K562 (cell line): Measurements from ENCODE around the gene CPSF4L. TPM values are rescaled to one million over a fixed set of nuclear protein-coding genes. Genes with fewer than 3 reads are reported as not detected.

ENCODE experiments used
- ATAC-seq: fragments of 200-7000 bp; cut with Tn5 transposase; 3 replicates; pipeline ENCODE4 v1.9.1; 2020; ENCODE audit warnings: moderate library complexity
- BruUV-seq: library from RNA; stranded (reverse); fragments of 400-500 nt; replicated peaks from 2 replicates; lab custom pipeline; 2021; lab: Mats Ljungman, UMichigan
- CTCF ChIA-PET: fragments of 300-600 bp; formaldehyde crosslinking; extraction: SDS; loops from one replicate; lab custom pipeline; 2021; ENCODE audit warnings: low intra/inter-chr PET ratio; lab: Yijun Ruan, JAX
- POLR2A ChIA-PET: fragments of 300-600, 350-650 bp; sonication (Branson Sonifier 250); formaldehyde crosslinking; extraction: SDS; loops from one replicate; lab custom pipeline; 2021; ENCODE audit warnings: antibody characterized with exemption, inconsistent platforms; lab: Yijun Ruan, JAX
- DNase-seq, 4 experiments: peaks; one replicate each; pipeline versions ENCODE4 v3.0.0 to v3.0.0-alpha.2; 2011 to 2018; ENCODE audit warnings: low spot score in 3 of 4, mixed read lengths in 3 of 4; ENCODE audit errors: extremely low read depth in 1 of 4
- FAIRE-seq: peaks from 2 replicates; lab custom pipeline; 2011; peaks lifted over from hg19 to GRCh38; lab: Jason Lieb, UNC
- H2AFZ ChIP-seq: 2 replicates; pipeline ENCODE4 v1.6.0; 2011; ENCODE audit warnings: low read depth, low read length, control low read depth, inconsistent platforms
- H3K27ac ChIP-seq: fragments of 200-600 bp; 3 replicates; pipeline ENCODE4 v1.8.0; 2011; ENCODE audit warnings: low read depth, mild to moderate bottlenecking, control low read depth, inconsistent platforms, low read length, moderate library complexity, mixed read lengths; ENCODE audit errors: extremely low read depth
- H3K27me3 ChIP-seq, 2 experiments: fragments of 300-600 bp in 1 of 2; 2 replicates in 1 of 2; 3 replicates in 1 of 2; pipeline versions ENCODE4 v1.6.0 to v1.8.0; 2011; ENCODE audit warnings: inconsistent platforms in 2 of 2, low read length in 2 of 2, mild to moderate bottlenecking in 1 of 2, mixed read lengths in 1 of 2, moderate library complexity in 1 of 2; ENCODE audit not compliant: control insufficient read depth in 2 of 2, insufficient read depth in 2 of 2
- H3K36me3 ChIP-seq: fragments of 300-600 bp; 3 replicates; pipeline ENCODE4 v1.8.0; 2011; ENCODE audit warnings: mild to moderate bottlenecking, low read length, inconsistent platforms; ENCODE audit not compliant: control insufficient read depth, insufficient read depth
- H3K4me1 ChIP-seq, 2 experiments: fragments of 200-600 bp in 1 of 2; replicated peaks in 1 of 2; 2 replicates in 1 of 2; 3 replicates in 1 of 2; pipeline versions ENCODE4 v1.5.1 to v1.8.0; 2011; ENCODE audit warnings: inconsistent platforms in 2 of 2, low read length in 2 of 2, mild to moderate bottlenecking in 1 of 2, mixed read lengths in 1 of 2, moderate library complexity in 1 of 2; ENCODE audit not compliant: control insufficient read depth in 2 of 2, insufficient read depth in 2 of 2
- H3K4me2 ChIP-seq: 2 replicates; pipeline ENCODE4 v1.6.1; 2011; ENCODE audit warnings: low read length, control low read depth, inconsistent platforms, mixed read lengths; ENCODE audit not compliant: insufficient read depth
- H3K4me3 ChIP-seq: fragments of 200-600 bp; sonication (generic), shearing (Covaris generic); 2 replicates; pipeline ENCODE4 v1.5.1; 2016; ENCODE audit warnings: control low read depth, inconsistent platforms
- H3K79me2 ChIP-seq: fragments of 200-600 bp; 3 replicates; pipeline ENCODE4 v1.8.0; 2011; ENCODE audit warnings: low read length, inconsistent platforms; ENCODE audit not compliant: control insufficient read depth, insufficient read depth
- H3K9ac ChIP-seq, 2 experiments: 2 replicates each; pipeline versions ENCODE4 v1.6.0 to v1.6.1; 2011; ENCODE audit warnings: low read depth in 2 of 2, low read length in 2 of 2, control low read depth in 1 of 2, inconsistent platforms in 1 of 2, mild to moderate bottlenecking in 1 of 2, mixed read lengths in 1 of 2; ENCODE audit not compliant: insufficient read depth in 1 of 2
- H3K9me1 ChIP-seq: one replicate; pipeline ENCODE4 v1.6.0; 2011; ENCODE audit warnings: inconsistent platforms, mild to moderate bottlenecking, low read length, moderate library complexity; ENCODE audit not compliant: control insufficient read depth, insufficient read depth
- H3K9me3 ChIP-seq: replicated peaks from 2 replicates; pipeline ENCODE4 v1.5.1; 2011; ENCODE audit warnings: low read depth, low read length, inconsistent platforms; ENCODE audit not compliant: control insufficient read depth, insufficient read depth
- H4K20me1 ChIP-seq: replicated peaks from 2 replicates; pipeline ENCODE4 v1.6.1; 2011; ENCODE audit warnings: low read length, inconsistent platforms, mixed read lengths; ENCODE audit not compliant: control insufficient read depth, insufficient read depth
- NEUROD1 ChIP-seq: fragments of 150-350 bp; IDR thresholded peaks from 2 replicates; pipeline ENCODE4 v1.6.1; 2014; ENCODE audit warnings: borderline replicate concordance, low read length, low read depth; ENCODE audit not compliant: partially characterized antibody
- RCOR1 ChIP-seq, 2 experiments: IDR thresholded peaks; 2 replicates each; pipeline ENCODE4 v1.6.1; 2012; ENCODE audit warnings: low read depth in 2 of 2, low read length in 2 of 2, borderline replicate concordance in 1 of 2, improper control_type of control experiment in 1 of 2
- RFX5 ChIP-seq: IDR thresholded peaks from 2 replicates; pipeline ENCODE4 v1.6.1; 2011; ENCODE audit warnings: low read depth, mild to moderate bottlenecking, improper control_type of control experiment, low read length
- SAP30 ChIP-seq: fragments of 200-600 bp; sonication (generic); IDR thresholded peaks from 2 replicates; pipeline ENCODE4 v1.6.1; 2012; ENCODE audit warnings: borderline replicate concordance, low read depth, mild to moderate bottlenecking, moderate library complexity, low read length, control low read depth, inconsistent platforms; ENCODE audit not compliant: insufficient read depth, poor library complexity, severe bottlenecking
- WGBS: fragments of 100-300 bp; shearing (Covaris generic); methylation state at CpG from one replicate; pipeline ENCODE4 v1.1.6; 2016; ENCODE audit warnings: low coverage, mixed read lengths; ENCODE audit not compliant: insufficient coverage; ENCODE audit errors: missing lambda C conversion rate; 5-methylcytosine and 5-hydroxymethylcytosine counted together
- in situ Hi-C: fragments of 300-500 bp; cut with MboI; formaldehyde crosslinking; loops from 4 replicates; pipeline ENCODE4 v1.15.0; 2018; ENCODE audit warnings: inconsistent platforms, mixed read lengths
- intact Hi-C: fragments of 100-400 bp; cut with micrococcal nuclease; formaldehyde crosslinking; loops from 2 replicates; pipeline ENCODE4 v1.14.2; 2022
- polyA plus RNA-seq, 8 experiments: library from polyadenylated mRNA; depleted of rRNA in 4 of 8; stranded (reverse) in 5 of 8; unstranded in 3 of 8; fragments of >200 nt; fragmentation: Nextera tagmentation in 2 of 8; fragmentation: Illumina TruSeq in 1 of 8; extraction: Ambion mirVana in 2 of 8; extraction: Trizol in 1 of 8; gene quantifications; 2 replicates each; pipeline versions ENCODE4 v1.2.1 to v1.2.3, GENCODE V29; 2011 to 2014; ENCODE audit warnings: inconsistent platforms in 1 of 8, missing spikeins in 1 of 8
- total RNA-seq, 7 experiments: library from RNA; depleted of rRNA in 6 of 7; stranded (reverse); fragments of >200 nt in 6 of 7; fragmentation: Illumina TruSeq in 2 of 7; extraction: Trizol in 2 of 7; gene quantifications; 2 replicates each; pipeline versions ENCODE4 v1.2.1 to v1.2.3, GENCODE V29; 2011 to 2021; ENCODE audit warnings: low replicate concordance in 1 of 7
- TF ChIP-seq, protein P1 (sequence below): sonication (generic); formaldehyde crosslinking; IDR thresholded peaks from 2 replicates; pipeline ENCODE4 v1.9.0; 2022; ENCODE audit warnings: mild to moderate bottlenecking, missing genetic modification reagents
- TF ChIP-seq, protein P2 (sequence below): fragments of 450-650 bp; IDR thresholded peaks from 2 replicates; pipeline ENCODE4 v1.6.1; 2016; ENCODE audit warnings: mild to moderate bottlenecking, moderate library complexity
- TF ChIP-seq, protein P3 (sequence below): sonication (generic); formaldehyde crosslinking; IDR thresholded peaks from 2 replicates; pipeline ENCODE4 v1.5.0; 2020; ENCODE audit warnings: missing genetic modification reagents

CPSF4L gene
- total and polyA plus RNA-seq, 9 of the 15 experiments (the other 6 are each of a cell fraction or from before 2014, with no cell fraction given): not detected

DNA sequence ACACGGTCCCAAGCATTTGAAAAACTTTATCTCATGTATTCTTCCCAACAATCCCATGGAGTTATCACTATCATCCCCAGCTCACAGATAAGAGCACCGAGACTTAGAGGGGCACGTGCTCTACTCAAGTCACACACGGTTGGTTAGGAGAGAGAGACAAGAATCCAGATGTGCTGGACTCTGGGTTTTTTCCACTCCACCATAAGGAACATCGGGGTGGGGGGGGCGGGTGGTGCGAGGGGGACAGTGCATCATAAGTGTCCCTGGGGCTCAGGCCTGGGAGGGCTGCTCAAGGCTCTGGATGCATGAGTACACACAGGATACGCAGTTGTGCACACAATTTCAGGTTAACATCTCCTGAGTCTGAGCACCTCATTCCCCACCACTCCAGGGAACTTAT is 42.8 kb upstream of the CPSF4L start:
- peak; percentile 58 for FAIRE-seq
- CTCF ChIA-PET: interaction anchor here (0.6 kb wide), 1 partner anchor 42 kb away, joined by 4 read pairs; no protein-coding TSS in a partner anchor
- 2% methylated on average over 6 of the region's 8 CpGs for WGBS
- H3K9ac ChIP-seq: peak overlapping the region; percentile 63 to 86; a peak in 3 of 4 replicates
- in situ Hi-C loops (no loop called here), intact Hi-C loops (loop anchor here (2.0 kb wide), 1 partner anchor 64 kb away; no protein-coding TSS in a partner anchor)
- peak overlapping the region; percentile 83 for H3K4me2 ChIP-seq
- H3K36me3 ChIP-seq: peaks cover 13% of the 10 kb centered on the region; the same call in 2 of the 3 replicates
- H3K4me1 ChIP-seq: peaks cover 44 to 47% of the 10 kb centered on the region in 2 experiments
- peaks cover 3% of the 10 kb centered on the region for H3K9me1 ChIP-seq
- DNase-seq: peak in 2 of 4 experiments; percentile 30 to 55
- peak; percentile 3 for ATAC-seq
- POLR2A ChIA-PET: interaction anchor here (1.1 kb wide), 1 partner anchor 40 kb away, joined by 3 read pairs; no protein-coding TSS in a partner anchor
- no TSS peak for BruUV-seq
- peak overlapping the region; percentile 91 for H2AFZ ChIP-seq
- no peaks in the 10 kb centered on the region for H3K9me3 ChIP-seq
- H3K27ac ChIP-seq: peak overlapping the region; percentile 81
- peaks cover 82% of the 10 kb centered on the region for H3K79me2 ChIP-seq
- no peak overlapping the region for H3K4me3 ChIP-seq
- no peaks in the 10 kb centered on the region for H4K20me1 ChIP-seq
- no peaks in the 10 kb centered on the region for H3K27me3 ChIP-seq
- TF ChIP-seq SAP30 (no peak), RFX5 (no peak), RCOR1 (IDR thresholded peaks at IDR 0.05; ENCODE audit: borderline replicate concordance in 1 of 2, low read depth in 2 of 2, low read length in 2 of 2) (peak in 1 of 2 experiments; percentile 34; a peak in 1 of 4 replicates), NEUROD1 (no peak)
- TF ChIP-seq, protein P1, sequence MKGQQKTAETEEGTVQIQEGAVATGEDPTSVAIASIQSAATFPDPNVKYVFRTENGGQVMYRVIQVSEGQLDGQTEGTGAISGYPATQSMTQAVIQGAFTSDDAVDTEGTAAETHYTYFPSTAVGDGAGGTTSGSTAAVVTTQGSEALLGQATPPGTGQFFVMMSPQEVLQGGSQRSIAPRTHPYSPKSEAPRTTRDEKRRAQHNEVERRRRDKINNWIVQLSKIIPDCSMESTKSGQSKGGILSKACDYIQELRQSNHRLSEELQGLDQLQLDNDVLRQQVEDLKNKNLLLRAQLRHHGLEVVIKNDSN (CRISPR knock-in tag): peak; percentile 32; the same call in 1 of the 2 replicates
- TF ChIP-seq, protein P2, sequence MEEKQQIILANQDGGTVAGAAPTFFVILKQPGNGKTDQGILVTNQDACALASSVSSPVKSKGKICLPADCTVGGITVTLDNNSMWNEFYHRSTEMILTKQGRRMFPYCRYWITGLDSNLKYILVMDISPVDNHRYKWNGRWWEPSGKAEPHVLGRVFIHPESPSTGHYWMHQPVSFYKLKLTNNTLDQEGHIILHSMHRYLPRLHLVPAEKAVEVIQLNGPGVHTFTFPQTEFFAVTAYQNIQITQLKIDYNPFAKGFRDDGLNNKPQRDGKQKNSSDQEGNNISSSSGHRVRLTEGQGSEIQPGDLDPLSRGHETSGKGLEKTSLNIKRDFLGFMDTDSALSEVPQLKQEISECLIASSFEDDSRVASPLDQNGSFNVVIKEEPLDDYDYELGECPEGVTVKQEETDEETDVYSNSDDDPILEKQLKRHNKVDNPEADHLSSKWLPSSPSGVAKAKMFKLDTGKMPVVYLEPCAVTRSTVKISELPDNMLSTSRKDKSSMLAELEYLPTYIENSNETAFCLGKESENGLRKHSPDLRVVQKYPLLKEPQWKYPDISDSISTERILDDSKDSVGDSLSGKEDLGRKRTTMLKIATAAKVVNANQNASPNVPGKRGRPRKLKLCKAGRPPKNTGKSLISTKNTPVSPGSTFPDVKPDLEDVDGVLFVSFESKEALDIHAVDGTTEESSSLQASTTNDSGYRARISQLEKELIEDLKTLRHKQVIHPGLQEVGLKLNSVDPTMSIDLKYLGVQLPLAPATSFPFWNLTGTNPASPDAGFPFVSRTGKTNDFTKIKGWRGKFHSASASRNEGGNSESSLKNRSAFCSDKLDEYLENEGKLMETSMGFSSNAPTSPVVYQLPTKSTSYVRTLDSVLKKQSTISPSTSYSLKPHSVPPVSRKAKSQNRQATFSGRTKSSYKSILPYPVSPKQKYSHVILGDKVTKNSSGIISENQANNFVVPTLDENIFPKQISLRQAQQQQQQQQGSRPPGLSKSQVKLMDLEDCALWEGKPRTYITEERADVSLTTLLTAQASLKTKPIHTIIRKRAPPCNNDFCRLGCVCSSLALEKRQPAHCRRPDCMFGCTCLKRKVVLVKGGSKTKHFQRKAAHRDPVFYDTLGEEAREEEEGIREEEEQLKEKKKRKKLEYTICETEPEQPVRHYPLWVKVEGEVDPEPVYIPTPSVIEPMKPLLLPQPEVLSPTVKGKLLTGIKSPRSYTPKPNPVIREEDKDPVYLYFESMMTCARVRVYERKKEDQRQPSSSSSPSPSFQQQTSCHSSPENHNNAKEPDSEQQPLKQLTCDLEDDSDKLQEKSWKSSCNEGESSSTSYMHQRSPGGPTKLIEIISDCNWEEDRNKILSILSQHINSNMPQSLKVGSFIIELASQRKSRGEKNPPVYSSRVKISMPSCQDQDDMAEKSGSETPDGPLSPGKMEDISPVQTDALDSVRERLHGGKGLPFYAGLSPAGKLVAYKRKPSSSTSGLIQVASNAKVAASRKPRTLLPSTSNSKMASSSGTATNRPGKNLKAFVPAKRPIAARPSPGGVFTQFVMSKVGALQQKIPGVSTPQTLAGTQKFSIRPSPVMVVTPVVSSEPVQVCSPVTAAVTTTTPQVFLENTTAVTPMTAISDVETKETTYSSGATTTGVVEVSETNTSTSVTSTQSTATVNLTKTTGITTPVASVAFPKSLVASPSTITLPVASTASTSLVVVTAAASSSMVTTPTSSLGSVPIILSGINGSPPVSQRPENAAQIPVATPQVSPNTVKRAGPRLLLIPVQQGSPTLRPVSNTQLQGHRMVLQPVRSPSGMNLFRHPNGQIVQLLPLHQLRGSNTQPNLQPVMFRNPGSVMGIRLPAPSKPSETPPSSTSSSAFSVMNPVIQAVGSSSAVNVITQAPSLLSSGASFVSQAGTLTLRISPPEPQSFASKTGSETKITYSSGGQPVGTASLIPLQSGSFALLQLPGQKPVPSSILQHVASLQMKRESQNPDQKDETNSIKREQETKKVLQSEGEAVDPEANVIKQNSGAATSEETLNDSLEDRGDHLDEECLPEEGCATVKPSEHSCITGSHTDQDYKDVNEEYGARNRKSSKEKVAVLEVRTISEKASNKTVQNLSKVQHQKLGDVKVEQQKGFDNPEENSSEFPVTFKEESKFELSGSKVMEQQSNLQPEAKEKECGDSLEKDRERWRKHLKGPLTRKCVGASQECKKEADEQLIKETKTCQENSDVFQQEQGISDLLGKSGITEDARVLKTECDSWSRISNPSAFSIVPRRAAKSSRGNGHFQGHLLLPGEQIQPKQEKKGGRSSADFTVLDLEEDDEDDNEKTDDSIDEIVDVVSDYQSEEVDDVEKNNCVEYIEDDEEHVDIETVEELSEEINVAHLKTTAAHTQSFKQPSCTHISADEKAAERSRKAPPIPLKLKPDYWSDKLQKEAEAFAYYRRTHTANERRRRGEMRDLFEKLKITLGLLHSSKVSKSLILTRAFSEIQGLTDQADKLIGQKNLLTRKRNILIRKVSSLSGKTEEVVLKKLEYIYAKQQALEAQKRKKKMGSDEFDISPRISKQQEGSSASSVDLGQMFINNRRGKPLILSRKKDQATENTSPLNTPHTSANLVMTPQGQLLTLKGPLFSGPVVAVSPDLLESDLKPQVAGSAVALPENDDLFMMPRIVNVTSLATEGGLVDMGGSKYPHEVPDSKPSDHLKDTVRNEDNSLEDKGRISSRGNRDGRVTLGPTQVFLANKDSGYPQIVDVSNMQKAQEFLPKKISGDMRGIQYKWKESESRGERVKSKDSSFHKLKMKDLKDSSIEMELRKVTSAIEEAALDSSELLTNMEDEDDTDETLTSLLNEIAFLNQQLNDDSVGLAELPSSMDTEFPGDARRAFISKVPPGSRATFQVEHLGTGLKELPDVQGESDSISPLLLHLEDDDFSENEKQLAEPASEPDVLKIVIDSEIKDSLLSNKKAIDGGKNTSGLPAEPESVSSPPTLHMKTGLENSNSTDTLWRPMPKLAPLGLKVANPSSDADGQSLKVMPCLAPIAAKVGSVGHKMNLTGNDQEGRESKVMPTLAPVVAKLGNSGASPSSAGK: peak; percentile 49
- TF ChIP-seq, protein P3, sequence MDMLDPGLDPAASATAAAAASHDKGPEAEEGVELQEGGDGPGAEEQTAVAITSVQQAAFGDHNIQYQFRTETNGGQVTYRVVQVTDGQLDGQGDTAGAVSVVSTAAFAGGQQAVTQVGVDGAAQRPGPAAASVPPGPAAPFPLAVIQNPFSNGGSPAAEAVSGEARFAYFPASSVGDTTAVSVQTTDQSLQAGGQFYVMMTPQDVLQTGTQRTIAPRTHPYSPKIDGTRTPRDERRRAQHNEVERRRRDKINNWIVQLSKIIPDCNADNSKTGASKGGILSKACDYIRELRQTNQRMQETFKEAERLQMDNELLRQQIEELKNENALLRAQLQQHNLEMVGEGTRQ (CRISPR knock-in tag): peak; percentile 56
